Measurements from ENCODE around the gene EPB41.

DNA sequence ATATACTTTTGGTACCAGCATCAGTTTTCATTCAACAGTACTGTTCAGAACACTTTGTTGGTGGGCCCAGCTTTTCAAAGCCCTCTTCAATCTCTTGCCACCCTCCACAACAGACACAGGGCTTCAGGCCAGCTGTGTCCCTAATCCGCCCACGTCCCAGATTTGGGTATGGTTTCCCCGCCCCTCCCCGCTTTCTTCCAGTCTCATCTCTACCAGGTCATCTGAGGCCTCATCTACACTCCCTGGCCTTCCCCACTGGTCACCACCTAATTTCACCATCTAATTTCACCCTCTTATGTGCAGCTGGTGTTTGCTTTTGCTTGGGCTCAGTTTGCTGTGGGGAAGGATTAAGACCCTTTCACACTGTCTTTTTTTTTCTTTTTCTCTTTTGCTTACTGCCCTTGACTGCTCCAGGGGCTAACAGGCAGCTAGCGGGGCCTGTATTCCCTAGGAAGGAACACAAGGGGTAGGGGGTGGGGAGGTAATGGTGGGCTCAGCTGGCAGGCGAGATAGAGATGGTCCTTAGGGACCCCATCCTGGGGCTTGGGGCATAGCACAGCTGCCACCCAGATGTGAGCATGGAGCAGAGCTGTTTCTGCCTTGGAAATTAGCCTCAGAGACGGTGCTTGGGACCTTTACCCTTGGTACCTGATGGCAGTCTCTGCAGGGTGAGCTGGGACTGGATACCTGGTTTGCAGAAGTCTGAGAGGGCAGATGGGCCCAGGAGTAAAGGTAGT lies 3.8 kb upstream of the EPB41 start:
- TF ChIP-seq, protein P1, sequence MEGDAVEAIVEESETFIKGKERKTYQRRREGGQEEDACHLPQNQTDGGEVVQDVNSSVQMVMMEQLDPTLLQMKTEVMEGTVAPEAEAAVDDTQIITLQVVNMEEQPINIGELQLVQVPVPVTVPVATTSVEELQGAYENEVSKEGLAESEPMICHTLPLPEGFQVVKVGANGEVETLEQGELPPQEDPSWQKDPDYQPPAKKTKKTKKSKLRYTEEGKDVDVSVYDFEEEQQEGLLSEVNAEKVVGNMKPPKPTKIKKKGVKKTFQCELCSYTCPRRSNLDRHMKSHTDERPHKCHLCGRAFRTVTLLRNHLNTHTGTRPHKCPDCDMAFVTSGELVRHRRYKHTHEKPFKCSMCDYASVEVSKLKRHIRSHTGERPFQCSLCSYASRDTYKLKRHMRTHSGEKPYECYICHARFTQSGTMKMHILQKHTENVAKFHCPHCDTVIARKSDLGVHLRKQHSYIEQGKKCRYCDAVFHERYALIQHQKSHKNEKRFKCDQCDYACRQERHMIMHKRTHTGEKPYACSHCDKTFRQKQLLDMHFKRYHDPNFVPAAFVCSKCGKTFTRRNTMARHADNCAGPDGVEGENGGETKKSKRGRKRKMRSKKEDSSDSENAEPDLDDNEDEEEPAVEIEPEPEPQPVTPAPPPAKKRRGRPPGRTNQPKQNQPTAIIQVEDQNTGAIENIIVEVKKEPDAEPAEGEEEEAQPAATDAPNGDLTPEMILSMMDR (IDR thresholded peaks at IDR 0.05), result no peak
- no peak for TF ChIP-seq POLR2A (IDR thresholded peaks at IDR 0.05)

Data from prostate gland (tissue), 2 donors.